ENCODE measurements around the gene ACAP3.

DNA sequence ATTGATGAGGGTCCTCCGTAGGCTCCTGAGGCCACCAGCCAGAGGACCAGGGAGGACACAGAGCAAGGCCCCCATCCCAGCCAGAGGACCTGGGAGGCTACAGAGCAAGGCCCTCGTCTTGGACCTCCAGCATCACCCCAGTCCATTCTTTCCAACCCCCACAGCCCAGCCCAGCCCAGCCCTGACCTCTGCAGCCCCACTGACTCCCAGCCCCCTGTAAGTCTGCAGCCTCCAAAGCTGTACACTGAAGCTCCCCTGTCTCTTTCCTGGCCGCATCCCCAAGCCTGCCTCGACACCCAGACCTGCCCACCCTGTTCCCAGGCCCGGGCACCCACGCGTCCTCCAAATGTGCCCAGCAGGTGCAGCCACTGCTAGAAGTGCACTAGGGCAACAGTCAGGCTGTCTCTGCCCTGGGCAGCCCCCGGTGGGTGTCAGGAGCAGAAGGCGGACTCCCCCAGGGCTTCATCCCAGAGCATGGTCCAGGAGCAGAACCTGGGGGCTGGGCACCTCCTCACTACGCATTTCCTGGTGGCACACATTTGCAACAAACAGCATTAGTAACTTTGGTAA, 39.4 kb upstream of the ACAP3 start:
- TF ChIP-seq, protein P1, sequence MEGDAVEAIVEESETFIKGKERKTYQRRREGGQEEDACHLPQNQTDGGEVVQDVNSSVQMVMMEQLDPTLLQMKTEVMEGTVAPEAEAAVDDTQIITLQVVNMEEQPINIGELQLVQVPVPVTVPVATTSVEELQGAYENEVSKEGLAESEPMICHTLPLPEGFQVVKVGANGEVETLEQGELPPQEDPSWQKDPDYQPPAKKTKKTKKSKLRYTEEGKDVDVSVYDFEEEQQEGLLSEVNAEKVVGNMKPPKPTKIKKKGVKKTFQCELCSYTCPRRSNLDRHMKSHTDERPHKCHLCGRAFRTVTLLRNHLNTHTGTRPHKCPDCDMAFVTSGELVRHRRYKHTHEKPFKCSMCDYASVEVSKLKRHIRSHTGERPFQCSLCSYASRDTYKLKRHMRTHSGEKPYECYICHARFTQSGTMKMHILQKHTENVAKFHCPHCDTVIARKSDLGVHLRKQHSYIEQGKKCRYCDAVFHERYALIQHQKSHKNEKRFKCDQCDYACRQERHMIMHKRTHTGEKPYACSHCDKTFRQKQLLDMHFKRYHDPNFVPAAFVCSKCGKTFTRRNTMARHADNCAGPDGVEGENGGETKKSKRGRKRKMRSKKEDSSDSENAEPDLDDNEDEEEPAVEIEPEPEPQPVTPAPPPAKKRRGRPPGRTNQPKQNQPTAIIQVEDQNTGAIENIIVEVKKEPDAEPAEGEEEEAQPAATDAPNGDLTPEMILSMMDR (IDR thresholded peaks at IDR 0.05), result no peak
- no peak for TF ChIP-seq EP300 (IDR thresholded peaks at IDR 0.05)

Measured in tibial nerve (tissue), 4 donors.